ENCODE measurements around the gene BRIP1. TPM values are rescaled to one million over a fixed set of nuclear protein-coding genes. Genes with fewer than 3 reads are reported as not detected.
"Not testable (repeated sequence)": the region's sequence is repeated elsewhere in the genome, so short reads cannot be mapped to it uniquely, and the experiment has no call there.

Gene BRIP1
- 10.9 TPM for polyA plus RNA-seq (2012; ENCODE audit: missing spikeins)

DNA sequence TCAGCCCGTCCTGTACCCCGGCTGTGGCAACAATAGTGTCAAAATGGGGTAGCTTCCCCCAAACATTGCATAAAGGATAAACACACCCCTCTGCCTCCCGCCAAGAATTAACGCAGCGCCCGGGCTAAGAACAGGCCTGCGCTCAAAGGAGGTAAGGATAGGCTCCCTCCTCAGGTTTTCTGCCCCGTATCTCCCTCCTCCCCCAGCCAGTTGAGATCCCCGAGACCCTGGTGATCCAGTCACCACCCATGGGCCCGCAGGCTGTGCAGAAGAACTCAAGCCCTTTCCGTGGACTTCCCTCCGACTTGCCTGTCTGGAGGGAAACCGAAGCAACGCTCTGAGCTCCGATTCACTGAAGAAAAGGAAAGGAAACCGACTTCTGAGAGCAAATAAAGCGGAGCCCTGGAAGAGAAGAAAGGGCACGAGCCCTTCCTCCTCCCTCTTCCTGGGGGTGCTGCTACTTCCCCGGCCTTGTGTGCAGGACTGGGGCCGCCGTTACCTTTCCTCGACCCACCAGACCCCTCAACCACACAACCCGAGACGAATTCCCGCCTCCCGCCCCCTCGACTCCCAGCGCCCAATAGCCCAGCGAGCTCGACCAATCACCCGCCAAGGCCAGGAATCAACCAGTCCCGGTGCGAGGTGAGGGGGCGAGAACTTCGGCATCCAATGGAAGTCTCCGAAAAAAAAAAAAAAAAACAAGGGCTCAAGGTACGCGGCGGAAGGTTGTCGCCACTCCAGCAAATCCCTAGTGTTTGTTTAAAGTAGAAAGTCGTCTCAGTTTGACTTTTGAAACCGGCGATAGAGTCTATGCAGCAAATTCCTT is at the start of gene BRIP1:
BRIP1 (minus strand) TSS at position 554 of the 826 bp plus-strand sequence. CDS start 1,989 bp downstream, outside the sequence.
- TF ChIP-seq TAF1 (IDR thresholded peaks at IDR 0.05; ENCODE audit: borderline replicate concordance, low read depth, low read length) (peak; percentile 73; the same call in 1 of the 2 replicates), POLR2A (IDR thresholded peaks at IDR 0.05; ENCODE audit: low read depth, low read length) (peak; percentile 86), POLR2AphosphoS5 (IDR thresholded peaks at IDR 0.05; ENCODE audit: low read depth, low read length) (peak; percentile 91)
- peak; percentile 69 for DNase-seq (ENCODE audit: insufficient read length)
- peak; percentile 97 for FAIRE-seq

DNA sequence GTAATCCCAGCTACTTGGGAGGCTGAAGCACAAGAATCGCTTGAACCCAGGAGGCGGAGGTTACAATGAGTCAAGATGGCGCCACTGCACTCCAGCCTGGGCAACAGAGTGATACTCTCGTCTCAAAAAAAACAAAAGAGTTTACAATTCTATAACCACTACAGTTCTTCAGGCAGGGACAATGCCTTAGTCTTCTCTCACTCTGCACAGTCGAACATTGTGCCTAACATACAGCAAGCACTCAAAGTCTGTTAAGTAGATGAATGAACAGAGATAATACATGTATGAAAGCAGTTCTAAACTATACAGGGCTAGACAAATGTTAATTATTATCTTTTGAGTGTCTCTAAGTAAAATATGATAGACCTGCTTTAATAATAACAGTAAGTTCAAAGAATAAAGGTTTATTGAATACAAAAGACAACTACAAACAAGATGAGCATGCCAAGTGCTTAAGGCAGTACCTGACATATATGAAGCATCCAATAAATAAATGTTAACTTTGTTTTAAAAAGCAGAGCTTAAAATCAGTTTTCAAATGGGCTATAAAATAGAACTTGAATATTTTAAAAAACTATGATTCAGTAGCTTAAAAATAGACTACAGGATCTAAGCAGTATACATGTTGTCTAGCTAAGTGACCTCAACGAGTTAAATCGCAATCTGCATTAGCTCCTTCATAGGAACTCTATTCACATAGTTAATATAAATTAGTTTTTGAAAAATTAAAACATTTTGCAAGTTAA is 45.1 kb upstream of the BRIP1 start:
- DNase-seq (ENCODE audit: insufficient read length) (no peak), FAIRE-seq (no peak)
- TF ChIP-seq POLR2AphosphoS5 (IDR thresholded peaks at IDR 0.05; ENCODE audit: low read depth, low read length) (no peak), TAF1 (IDR thresholded peaks at IDR 0.05; ENCODE audit: borderline replicate concordance, low read depth, low read length) (no peak), POLR2A (IDR thresholded peaks at IDR 0.05; ENCODE audit: low read depth, low read length) (no peak)

DNA sequence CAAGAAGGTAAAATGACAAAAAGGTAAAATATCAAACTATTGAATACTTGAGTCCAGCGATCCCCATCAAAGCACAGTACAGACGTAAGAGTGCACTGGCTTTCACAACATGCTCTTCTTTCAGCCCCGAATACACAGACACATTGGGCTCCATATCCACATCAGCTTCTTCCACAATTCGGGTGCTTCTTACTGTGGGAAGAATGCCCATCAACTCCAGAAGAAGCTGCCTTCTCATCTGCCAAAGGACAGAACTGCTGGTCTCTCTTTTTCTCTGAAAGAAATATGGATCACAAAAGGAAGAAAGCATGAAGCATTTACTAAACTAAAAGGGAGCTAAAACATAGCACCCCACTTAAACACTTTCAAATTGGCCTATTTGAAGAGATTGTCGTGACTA is 44.0 kb upstream of the BRIP1 start:
- DNase-seq (ENCODE audit: insufficient read length) (no peak), FAIRE-seq (no peak)
- TF ChIP-seq TAF1 (IDR thresholded peaks at IDR 0.05; ENCODE audit: borderline replicate concordance, low read depth, low read length), result no peak
- no peak for TF ChIP-seq POLR2A (IDR thresholded peaks at IDR 0.05; ENCODE audit: low read depth, low read length)
- no peak for TF ChIP-seq POLR2AphosphoS5 (IDR thresholded peaks at IDR 0.05; ENCODE audit: low read depth, low read length)

DNA sequence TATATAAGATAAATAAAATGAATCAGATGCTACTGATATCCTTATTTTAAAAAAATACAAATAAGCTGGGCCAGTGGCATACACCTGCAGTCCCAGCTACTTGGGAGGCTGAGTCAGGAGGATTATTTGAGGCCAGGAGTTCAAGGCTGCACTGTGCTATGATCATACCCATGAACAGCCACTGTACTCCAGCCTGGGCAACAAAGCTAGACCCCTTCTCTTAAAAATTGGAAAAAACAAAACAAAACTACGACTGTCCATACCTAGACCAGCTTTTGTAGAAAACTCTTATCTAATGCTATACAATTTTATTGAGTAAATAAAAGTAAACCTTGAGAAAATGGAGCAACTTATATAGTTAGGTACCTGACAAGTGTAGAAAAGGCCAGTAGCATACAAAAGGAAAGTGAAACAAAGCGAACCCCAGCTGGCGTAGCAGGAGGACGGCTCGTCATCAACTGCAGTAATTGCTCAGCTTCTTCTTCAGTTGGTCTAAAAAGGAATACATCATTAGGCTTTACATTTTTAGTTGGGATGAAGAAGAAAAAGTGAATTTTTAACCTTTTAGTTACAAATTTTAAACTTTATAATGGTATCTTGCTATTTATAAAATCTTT is 40.9 kb upstream of the BRIP1 start:
- DNase-seq (ENCODE audit: insufficient read length) (peak; percentile 31), FAIRE-seq (peak; percentile 91)

DNA sequence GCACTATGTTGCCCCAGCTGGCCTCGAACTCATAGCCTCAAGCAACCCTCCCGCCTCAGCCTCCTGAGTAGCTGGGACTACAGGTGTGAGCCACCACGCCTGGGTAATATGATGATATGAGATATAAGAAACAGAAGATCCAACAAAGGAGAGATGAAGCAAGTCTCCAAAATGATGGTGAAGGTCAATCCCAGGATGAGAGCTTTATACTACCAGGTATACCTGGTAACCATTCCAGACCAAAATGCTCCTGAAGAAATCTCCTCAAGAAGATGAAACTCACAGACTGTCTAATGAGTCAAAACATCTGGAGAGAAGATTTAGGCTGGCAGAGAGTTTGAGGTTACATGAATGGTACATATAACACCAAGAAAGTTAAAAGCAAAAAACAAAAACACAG is 39.9 kb upstream of the BRIP1 start:
- DNase-seq (ENCODE audit: insufficient read length) (no peak), FAIRE-seq (no peak)
- no peak for TF ChIP-seq POLR2A (IDR thresholded peaks at IDR 0.05; ENCODE audit: low read depth, low read length)
- TF ChIP-seq POLR2AphosphoS5 (IDR thresholded peaks at IDR 0.05; ENCODE audit: low read depth, low read length), result no peak
- TF ChIP-seq TAF1 (IDR thresholded peaks at IDR 0.05; ENCODE audit: borderline replicate concordance, low read depth, low read length), result no peak

More for the DNA sequence above, 40.9 kb upstream of the BRIP1 start:
- no peak for TF ChIP-seq POLR2AphosphoS5 (IDR thresholded peaks at IDR 0.05; ENCODE audit: low read depth, low read length)
- no peak for TF ChIP-seq TAF1 (IDR thresholded peaks at IDR 0.05; ENCODE audit: borderline replicate concordance, low read depth, low read length)
- TF ChIP-seq POLR2A (IDR thresholded peaks at IDR 0.05; ENCODE audit: low read depth, low read length), result no peak

DNA sequence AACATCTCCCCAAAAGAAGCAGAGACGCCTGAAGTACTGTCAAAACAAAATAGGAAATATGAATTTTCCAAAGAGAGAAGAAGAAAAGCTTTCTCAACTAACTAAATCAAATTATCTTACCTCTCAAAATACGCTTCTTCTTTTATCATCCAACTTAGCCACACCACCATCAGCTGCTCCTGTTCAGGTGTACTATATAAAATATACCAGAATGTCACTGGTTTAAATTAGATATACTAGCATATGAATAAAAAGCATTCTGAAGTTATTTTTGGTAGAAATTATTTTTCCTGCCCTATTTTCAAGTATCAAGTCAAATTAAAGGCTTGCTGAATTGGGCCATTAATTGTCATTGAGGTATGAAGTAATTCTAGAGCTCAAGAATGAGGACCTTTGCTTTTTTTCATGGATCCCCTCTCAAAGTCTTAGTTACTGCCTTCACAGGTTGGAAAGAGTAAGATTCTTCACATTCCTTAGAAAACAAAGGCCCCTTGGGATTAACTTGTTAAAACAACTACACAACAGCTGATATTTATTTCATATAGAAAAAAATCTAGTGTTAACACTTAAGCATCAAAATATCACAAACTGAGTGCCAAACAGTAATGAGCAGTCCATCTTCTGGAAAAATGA is 34.3 kb upstream of the BRIP1 start:
- DNase-seq (ENCODE audit: insufficient read length), result no peak
- TF ChIP-seq TAF1 (IDR thresholded peaks at IDR 0.05; ENCODE audit: borderline replicate concordance, low read depth, low read length) (no peak), POLR2A (IDR thresholded peaks at IDR 0.05; ENCODE audit: low read depth, low read length) (no peak), POLR2AphosphoS5 (IDR thresholded peaks at IDR 0.05; ENCODE audit: low read depth, low read length) (no peak)
- no peak for FAIRE-seq

DNA sequence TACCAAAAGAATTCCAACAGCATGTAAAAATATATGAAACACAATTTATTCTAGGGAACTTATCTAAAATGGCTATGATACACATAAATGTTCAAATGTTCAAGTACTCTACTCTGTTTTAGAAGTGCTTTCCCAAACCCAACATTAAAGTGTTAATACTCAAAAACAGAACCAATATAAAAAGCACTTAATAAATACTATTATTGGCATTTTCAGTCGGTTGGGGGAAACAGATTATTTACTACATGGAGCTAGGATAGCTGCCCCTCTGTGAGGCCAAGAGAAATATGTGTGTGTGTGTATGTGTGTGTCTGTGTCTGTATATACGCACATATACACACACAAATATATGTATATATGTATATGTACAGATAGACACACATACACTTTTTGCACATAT is 32.1 kb upstream of the BRIP1 start:
- DNase-seq (ENCODE audit: insufficient read length), result no peak
- TF ChIP-seq POLR2A (IDR thresholded peaks at IDR 0.05; ENCODE audit: low read depth, low read length), result no peak
- TF ChIP-seq TAF1 (IDR thresholded peaks at IDR 0.05; ENCODE audit: borderline replicate concordance, low read depth, low read length), result no peak
- no peak for TF ChIP-seq POLR2AphosphoS5 (IDR thresholded peaks at IDR 0.05; ENCODE audit: low read depth, low read length)
- no peak for FAIRE-seq

DNA sequence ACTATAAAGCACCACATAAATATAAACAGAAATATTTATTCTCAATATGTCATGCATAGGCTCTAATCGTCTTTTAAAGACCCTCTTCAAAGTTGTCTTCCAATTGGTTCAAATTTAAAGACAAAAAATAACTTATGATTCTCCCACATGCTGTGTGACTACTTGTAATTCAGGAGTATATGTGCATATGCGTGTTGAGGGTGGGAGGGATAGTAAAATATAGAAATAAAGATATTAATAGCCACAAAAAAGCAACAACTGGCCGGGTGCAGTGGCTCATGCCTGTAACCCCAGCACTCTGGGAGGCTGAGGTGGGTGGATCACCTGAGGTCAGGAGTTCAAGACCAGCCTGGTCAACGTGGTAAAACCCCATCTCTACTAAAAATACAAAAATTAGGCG is 31.0 kb upstream of the BRIP1 start:
- FAIRE-seq; DNase-seq (ENCODE audit: insufficient read length): not testable (repeated sequence)

DNA sequence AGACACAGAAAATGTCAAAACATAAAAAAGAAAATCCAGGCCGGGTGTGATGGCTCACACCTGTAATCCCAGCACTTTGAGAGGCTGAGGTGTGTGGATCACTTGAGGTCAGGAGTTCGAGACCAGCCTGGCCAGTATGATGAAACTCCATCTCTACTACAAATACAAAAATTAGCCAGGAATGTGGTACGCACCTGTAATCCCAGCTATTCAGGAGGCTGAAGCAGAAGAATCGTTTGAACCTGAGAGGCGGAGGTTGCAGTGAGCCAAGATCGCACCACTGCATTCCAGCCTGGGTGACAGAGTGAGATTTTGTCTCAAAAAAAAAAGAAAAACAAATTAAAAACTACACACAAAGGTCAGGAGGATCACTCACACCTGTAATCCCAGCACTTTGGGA is 24.4 kb upstream of the BRIP1 start:
- FAIRE-seq; DNase-seq (ENCODE audit: insufficient read length): not testable (repeated sequence)

DNA sequence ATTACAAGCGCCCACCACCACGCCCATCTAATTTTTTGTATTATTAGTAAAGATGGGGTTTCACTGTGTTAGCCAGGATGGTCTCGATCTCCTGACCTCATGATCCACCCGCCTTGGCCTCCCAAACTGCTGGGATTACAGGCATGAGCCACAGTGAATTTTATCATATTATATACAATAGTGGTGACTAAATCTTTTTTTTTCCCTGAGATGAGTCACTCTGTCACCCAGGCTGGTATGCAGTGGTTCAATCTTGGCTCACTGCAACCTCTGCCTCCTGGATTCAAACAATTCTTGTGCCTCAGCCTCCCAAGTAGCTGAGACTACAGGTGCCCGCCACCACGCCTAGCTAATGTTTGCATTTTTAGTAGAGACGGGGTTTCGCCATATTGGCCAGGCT is 22.5 kb upstream of the BRIP1 start:
- not testable (repeated sequence) for DNase-seq (ENCODE audit: insufficient read length); FAIRE-seq

DNA sequence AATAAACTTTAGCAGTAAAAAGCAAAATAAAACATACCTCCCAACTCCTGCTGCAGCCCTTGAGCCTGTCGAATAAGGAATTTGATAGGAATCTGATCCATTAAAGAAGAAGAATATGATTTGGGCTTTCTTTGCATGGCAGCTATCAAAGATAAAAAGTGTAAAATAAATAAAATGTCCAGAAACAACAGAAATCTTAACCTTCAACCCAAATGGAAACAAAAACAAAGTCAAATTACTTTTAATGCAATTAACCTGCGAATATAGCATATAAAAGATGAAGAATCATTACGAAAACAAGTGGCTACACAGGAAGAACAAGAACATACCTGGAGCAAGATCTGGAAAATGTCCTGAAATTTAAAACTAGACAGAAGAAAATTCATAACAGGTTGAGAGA is 21.5 kb upstream of the BRIP1 start:
- no peak for FAIRE-seq
- no peak for TF ChIP-seq TAF1 (IDR thresholded peaks at IDR 0.05; ENCODE audit: borderline replicate concordance, low read depth, low read length)
- no peak for TF ChIP-seq POLR2A (IDR thresholded peaks at IDR 0.05; ENCODE audit: low read depth, low read length)
- no peak for TF ChIP-seq POLR2AphosphoS5 (IDR thresholded peaks at IDR 0.05; ENCODE audit: low read depth, low read length)

More for the DNA sequence above, 21.5 kb upstream of the BRIP1 start:
- no peak for DNase-seq (ENCODE audit: insufficient read length)
